ENCODE data around the gene CFAP65.

The CFAP65 gene

GRCh38 chr2:218956039-218956438 is 85.3 kb downstream of the CFAP65 start:
- CTCF ChIA-PET = no interaction called here
- no peak overlapping the region for H3K27ac ChIP-seq (ENCODE audit: insufficient read depth in 1 of 2, low read depth in 1 of 2, low read length in 2 of 2, poor library complexity in 1 of 2, severe bottlenecking in 2 of 2)
- no peaks in the 10 kb centered on the region for H3K9me3 ChIP-seq (ENCODE audit: control extremely low read depth in 1 of 5, control insufficient read depth in 4 of 5, insufficient read depth in 2 of 5, low read depth in 1 of 5, low read length in 4 of 5)
- H3K4me1 ChIP-seq (ENCODE audit: control extremely low read depth in 1 of 4, control insufficient read depth in 4 of 4, insufficient read depth in 4 of 4, low read length in 3 of 4) = peaks cover 0 to 22% (median 10%) of the 10 kb centered on the region in 4 experiments
- H3K36me3 ChIP-seq (ENCODE audit: control insufficient read depth in 4 of 4, insufficient read depth in 4 of 4, low read length in 3 of 4) = no peaks in the 10 kb centered on the region
- no peak for DNase-seq
- H3K4me3 ChIP-seq (ENCODE audit: control insufficient read depth in 1 of 7, extremely low read depth in 1 of 7, insufficient read depth in 4 of 7, low read depth in 2 of 7, low read length in 6 of 7) = no peak overlapping the region
- WGBS (ENCODE audit: insufficient coverage) = no CpG with 5 or more reads among the region's 1 CpG
- POLR2A ChIA-PET = no interaction called here
- peaks cover 8 to 78% (median 33%) of the 10 kb centered on the region in 5 experiments for H3K27me3 ChIP-seq (replicated peaks in 2 of 5; ENCODE audit: control insufficient read depth in 4 of 5, insufficient read depth in 5 of 5, low read length in 4 of 5)

- no peak for DNase-seq
- Histone ChIP-seq H3K4me1 (ENCODE audit: control extremely low read depth in 1 of 4, control insufficient read depth in 4 of 4, insufficient read depth in 4 of 4, low read length in 3 of 4) (peaks cover 0 to 8% (median 4%) of the 10 kb centered on the region in 4 experiments), H3K4me3 (ENCODE audit: control insufficient read depth in 1 of 7, extremely low read depth in 1 of 7, insufficient read depth in 4 of 7, low read depth in 2 of 7, low read length in 6 of 7) (no peak overlapping the region), H3K27me3 (replicated peaks in 2 of 5; ENCODE audit: control insufficient read depth in 4 of 5, insufficient read depth in 5 of 5, low read length in 4 of 5) (peaks cover 8 to 75% (median 25%) of the 10 kb centered on the region in 5 experiments), H3K36me3 (ENCODE audit: control insufficient read depth in 4 of 4, insufficient read depth in 4 of 4, low read length in 3 of 4) (no peaks in the 10 kb centered on the region), H3K27ac (ENCODE audit: insufficient read depth in 1 of 2, low read depth in 1 of 2, low read length in 2 of 2, poor library complexity in 1 of 2, severe bottlenecking in 2 of 2) (no peak overlapping the region), H3K9me3 (ENCODE audit: control extremely low read depth in 1 of 5, control insufficient read depth in 4 of 5, insufficient read depth in 2 of 5, low read depth in 1 of 5, low read length in 4 of 5) (no peaks in the 10 kb centered on the region)
- WGBS (ENCODE audit: insufficient coverage) = 96% methylated on average over 4 of the region's 8 CpGs
- ChIA-PET POLR2A (interaction anchor here (0.6 kb wide), 1 partner anchor 20 kb away, joined by 3 read pairs; no protein-coding TSS in a partner anchor), CTCF (interaction anchor here (0.5 to 1.7 kb wide), 4 partner anchors 11 to 390 kb away, joined by 3 to 5 read pairs (median 4); no protein-coding TSS in a partner anchor)
Measured at GRCh38 chr2:218954541-218955300, 86.6 kb downstream of the CFAP65 start.

GRCh38 chr2:218953366-218953954 is 87.9 kb downstream of the CFAP65 start:
- ChIA-PET POLR2A (no interaction called here), CTCF (interaction anchor here (0.9 to 1.8 kb wide), 4 partner anchors 12 to 56 kb away, joined by 3 to 5 read pairs (median 4); no protein-coding TSS in a partner anchor)
- no peaks in the 10 kb centered on the region for H3K4me1 ChIP-seq (ENCODE audit: control extremely low read depth in 1 of 4, control insufficient read depth in 4 of 4, insufficient read depth in 4 of 4, low read length in 3 of 4)
- H3K9me3 ChIP-seq (ENCODE audit: control extremely low read depth in 1 of 5, control insufficient read depth in 4 of 5, insufficient read depth in 2 of 5, low read depth in 1 of 5, low read length in 4 of 5) = no peaks in the 10 kb centered on the region
- peaks cover 8 to 68% (median 22%) of the 10 kb centered on the region in 5 experiments for H3K27me3 ChIP-seq (replicated peaks in 2 of 5; ENCODE audit: control insufficient read depth in 4 of 5, insufficient read depth in 5 of 5, low read length in 4 of 5)
- no peak overlapping the region for H3K27ac ChIP-seq (ENCODE audit: insufficient read depth in 1 of 2, low read depth in 1 of 2, low read length in 2 of 2, poor library complexity in 1 of 2, severe bottlenecking in 2 of 2)
- no peaks in the 10 kb centered on the region for H3K36me3 ChIP-seq (ENCODE audit: control insufficient read depth in 4 of 4, insufficient read depth in 4 of 4, low read length in 3 of 4)
- 83% methylated on average over 16 of the region's 18 CpGs for WGBS (ENCODE audit: insufficient coverage)
- H3K4me3 ChIP-seq (ENCODE audit: control insufficient read depth in 1 of 7, extremely low read depth in 1 of 7, insufficient read depth in 4 of 7, low read depth in 2 of 7, low read length in 6 of 7) = no peak overlapping the region
- DNase-seq = no peak

Measured in common myeloid progenitor, CD34-positive (primary cell).